ENCODE results near the gene SKIDA1.

The SKIDA1 gene

GRCh38 chr10:21501731-21502347 is 23.6 kb downstream of the SKIDA1 start:
- no peak for DNase-seq (ENCODE audit: low read depth in 2 of 2)

- DNase-seq (ENCODE audit: low read depth in 2 of 2): no peak
Observed at GRCh38 chr10:21501091-21501490, 24.4 kb downstream of the SKIDA1 start.

- DNase-seq (ENCODE audit: low read depth in 2 of 2): no peak
Observed at GRCh38 chr10:21500578-21500910, 24.9 kb downstream of the SKIDA1 start.

- DNase-seq (ENCODE audit: low read depth in 2 of 2): no peak
Observed at GRCh38 chr10:21499701-21500577, 25.5 kb downstream of the SKIDA1 start.

- DNase-seq (ENCODE audit: low read depth in 2 of 2): no peak
Observed at GRCh38 chr10:21498986-21499385, 26.5 kb downstream of the SKIDA1 start.

- no peak for DNase-seq (ENCODE audit: low read depth in 2 of 2)
Observed at GRCh38 chr10:21498377-21498776, 27.1 kb downstream of the SKIDA1 start.

- no peak for DNase-seq (ENCODE audit: low read depth in 2 of 2)
Observed at GRCh38 chr10:21497177-21497807, 28.2 kb downstream of the SKIDA1 start.

- peak in 1 of 2 donors; percentile 46 for DNase-seq (ENCODE audit: low read depth in 2 of 2)
Observed at GRCh38 chr10:21496343-21497176, 28.9 kb downstream of the SKIDA1 start.

GRCh38 chr10:21495752-21496342 is 29.6 kb downstream of the SKIDA1 start:
- DNase-seq (ENCODE audit: low read depth in 2 of 2): peak; percentile 84 to 90

- no peak for DNase-seq (ENCODE audit: low read depth in 2 of 2)
Observed at GRCh38 chr10:21495002-21495751, 30.3 kb downstream of the SKIDA1 start.

- peak in 1 of 2 donors; percentile 25 for DNase-seq (ENCODE audit: low read depth in 2 of 2)
Observed at GRCh38 chr10:21494191-21495001, 31.1 kb downstream of the SKIDA1 start.

GRCh38 chr10:21493784-21494183 is 31.7 kb downstream of the SKIDA1 start:
- DNase-seq (ENCODE audit: low read depth in 2 of 2): no peak

- DNase-seq (ENCODE audit: low read depth in 2 of 2): no peak
Observed at GRCh38 chr10:21492421-21492820, 33.1 kb downstream of the SKIDA1 start.

GRCh38 chr10:21490711-21491105 is 34.8 kb downstream of the SKIDA1 start:
- DNase-seq (ENCODE audit: low read depth in 2 of 2): no peak

- no peak for DNase-seq (ENCODE audit: low read depth in 2 of 2)
Observed at GRCh38 chr10:21490028-21490710, 35.3 kb downstream of the SKIDA1 start.

GRCh38 chr10:21488957-21489446 is 36.5 kb downstream of the SKIDA1 start:
- no peak for DNase-seq (ENCODE audit: low read depth in 2 of 2)

GRCh38 chr10:21488246-21488956 is 37.1 kb downstream of the SKIDA1 start:
- no peak for DNase-seq (ENCODE audit: low read depth in 2 of 2)

- no peak for DNase-seq (ENCODE audit: low read depth in 2 of 2)
Observed at GRCh38 chr10:21487416-21488180, 37.9 kb downstream of the SKIDA1 start.

Data from stimulated activated CD4-positive, alpha-beta T cell treated with anti-CD3 and anti-CD28 coated beads, Interleukin-1b, Interleukin-23, amount 100 ng/mL, for 4 hours (primary cell).